NCI-H2171 treated with DMSO at 0.1 percent for 48 hours (cell line): Measurements from ENCODE around the gene PGRMC2.
"Not testable (repeated sequence)": the region's sequence is repeated elsewhere in the genome, so short reads cannot be mapped to it uniquely, and the experiment has no call there.

Experiments
- DNase-seq: peaks from one replicate; lab custom pipeline; 2025; lab: John Stamatoyannopoulos, UW

The PGRMC2 gene

DNA sequence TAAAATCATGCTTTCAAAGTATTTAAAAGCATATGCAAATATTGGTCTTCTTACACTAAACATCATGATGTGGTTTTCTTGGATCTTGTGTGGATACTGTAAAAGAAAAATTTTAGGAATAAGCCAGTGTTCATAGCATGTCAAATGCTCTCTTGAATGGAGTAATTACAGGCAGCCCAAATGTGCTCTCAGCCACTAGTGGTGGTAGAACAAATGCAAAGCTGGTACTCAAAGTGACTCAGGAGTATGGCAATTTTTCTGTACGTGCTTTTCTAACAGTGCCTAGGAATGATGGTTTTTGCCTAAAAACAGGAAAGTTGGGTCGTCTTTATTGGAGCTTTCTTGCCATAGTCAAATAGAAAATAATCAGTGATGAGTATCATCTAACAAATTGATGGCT is 19.9 kb downstream of the PGRMC2 start:
- DNase-seq, result no peak

DNA sequence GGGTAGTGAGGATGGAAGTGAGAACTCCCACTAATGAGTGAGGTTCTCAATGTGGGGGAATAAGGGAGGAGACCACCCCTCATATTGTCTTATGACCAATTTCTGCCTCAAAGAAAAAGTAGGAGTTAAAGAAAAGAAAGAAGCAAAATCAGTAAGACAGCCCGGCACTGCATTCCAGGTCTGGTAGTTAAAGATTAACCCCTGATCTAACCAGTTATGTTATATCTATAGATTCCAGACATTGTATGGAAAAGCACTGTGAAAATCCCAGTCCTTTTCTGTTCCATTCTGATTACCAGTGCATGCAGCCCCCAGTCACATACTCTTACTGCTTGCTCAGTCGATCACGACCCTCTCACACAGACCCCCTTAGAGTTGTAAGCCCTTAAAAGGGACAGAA is 20.4 kb downstream of the PGRMC2 start:
- DNase-seq, result not testable (repeated sequence)

DNA sequence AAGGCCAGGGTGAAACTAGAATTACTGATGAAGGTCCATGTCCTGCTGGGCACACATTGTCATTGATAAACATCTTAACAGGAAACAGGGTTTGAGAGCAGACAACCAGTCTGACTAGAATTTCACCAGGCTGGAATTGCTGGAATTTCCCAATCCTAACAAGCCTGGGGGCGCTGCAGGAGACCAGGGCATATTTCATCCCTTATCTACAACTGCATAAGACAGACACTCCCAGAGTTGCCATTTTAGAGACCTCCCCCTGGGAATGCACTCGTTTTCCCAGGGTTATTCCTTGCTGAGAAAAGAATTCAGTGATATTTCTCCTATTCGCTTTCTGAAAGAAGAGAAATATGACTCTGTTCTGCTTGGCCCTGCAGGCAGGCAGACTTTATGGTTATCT is 22.1 kb downstream of the PGRMC2 start:
- DNase-seq, result not testable (repeated sequence)

DNA sequence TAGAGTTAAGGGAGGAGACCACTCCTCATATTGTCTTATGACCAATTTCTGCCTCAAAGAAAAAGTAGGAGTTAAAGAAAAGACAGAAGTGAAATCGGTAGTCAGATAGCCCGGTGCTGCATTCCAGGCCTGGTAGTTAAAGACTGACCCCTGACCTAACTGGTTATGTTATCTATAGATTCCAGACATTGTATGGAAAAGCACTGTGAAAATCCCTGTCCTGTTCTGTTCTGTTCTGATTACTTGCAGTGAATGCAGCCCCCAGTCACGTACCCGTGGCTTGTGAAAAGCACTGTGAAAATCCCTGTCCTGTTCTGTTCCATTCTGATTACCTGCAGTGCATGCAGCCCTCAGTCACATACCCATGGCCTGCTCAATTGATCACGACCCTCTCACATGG is 27.7 kb downstream of the PGRMC2 start:
- not testable (repeated sequence) for DNase-seq

DNA sequence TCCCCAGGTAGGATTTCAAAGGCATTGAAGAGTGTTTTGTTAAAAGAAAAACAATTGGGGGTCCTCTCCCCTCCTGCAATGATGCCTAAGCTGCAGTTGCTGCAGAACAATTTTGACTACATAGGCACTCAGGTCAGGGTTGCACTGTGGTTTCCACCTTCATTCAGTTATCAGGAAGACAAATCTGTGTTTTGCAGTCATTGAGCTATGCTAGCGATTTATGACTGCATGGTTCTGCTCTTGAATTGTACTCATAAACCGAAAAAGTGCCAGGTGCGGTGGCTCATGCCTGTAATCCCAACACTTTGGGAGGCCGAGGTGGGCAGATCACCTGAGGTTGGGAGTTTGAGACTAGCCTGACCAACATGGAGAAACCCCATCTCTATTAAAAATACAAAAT is 29.4 kb downstream of the PGRMC2 start:
- DNase-seq, result not testable (repeated sequence)

DNA sequence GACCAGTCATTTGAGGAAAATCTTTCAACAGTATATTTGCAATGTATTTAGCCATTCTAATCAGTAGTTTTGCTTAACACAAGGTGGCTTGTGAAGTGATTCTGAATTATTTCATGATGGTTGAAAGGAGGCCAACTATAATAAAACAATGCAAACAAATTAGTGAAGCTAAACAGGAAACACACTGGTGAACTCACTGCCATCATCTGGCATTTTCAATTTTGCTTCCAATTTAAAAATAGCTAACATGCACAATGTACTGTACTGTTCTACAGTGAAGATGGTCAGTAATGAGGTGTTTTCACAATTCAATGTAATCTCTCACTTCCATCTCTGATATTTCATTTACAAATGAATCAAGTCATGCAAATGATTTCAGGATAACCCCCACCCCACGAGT is 31.1 kb downstream of the PGRMC2 start:
- DNase-seq, result no peak

DNA sequence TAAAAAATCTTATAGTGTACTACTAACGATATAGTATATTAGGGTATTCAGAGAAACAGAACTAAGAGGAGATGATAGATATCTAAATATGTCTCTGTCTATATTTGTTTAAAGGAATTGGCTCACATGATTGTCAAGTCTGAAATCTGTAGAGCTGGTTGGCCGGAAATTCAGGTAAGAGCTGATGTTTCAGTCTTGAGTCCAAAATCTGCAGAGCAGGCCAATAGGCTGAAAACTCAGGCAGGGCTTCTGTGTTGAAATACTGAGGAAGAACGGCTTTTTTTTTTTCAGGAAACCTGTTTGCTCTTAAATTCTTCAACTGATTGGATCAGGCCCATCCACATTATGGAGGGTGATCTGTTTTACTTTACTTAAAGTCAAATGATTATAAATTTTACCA is 31.7 kb downstream of the PGRMC2 start:
- DNase-seq, result no peak

DNA sequence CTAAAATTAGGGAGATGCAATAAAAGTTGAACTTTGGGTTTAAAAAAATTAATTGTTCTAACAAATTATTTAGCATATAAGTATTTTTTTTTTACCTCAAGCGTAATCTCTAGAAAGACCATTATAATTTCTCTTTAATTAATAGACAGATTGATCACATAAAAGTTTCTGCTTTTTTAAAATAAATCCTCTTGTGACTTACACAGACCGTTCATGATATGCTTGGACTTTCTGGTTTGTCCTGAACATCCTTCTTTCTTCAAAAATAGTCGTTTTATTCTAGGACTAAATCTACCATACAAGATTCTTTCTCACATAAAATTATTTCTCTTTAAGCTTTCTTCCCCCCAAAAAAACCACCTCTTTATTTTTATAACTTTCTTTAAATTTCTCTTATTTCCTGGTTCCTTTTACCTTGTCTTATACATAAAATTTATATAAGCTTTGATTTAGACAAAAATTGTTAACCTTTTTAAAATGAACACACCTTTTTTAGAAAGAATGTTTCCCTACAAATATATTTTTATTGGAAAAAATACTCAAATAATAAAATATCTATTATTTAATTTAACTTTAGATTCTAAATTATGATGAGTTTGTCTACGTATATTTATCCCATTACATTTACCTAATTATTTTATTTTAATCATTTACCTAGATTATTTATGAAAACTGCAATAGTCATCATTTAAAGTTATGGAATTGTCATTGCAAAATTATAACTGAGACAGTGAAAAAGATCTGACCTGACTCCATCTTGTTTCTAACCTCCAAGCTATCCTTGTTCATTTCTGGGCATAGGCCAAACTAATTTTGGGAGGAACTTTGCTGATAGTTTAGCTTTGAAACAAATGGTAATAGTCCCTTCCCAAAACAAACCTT is 37.6 kb downstream of the PGRMC2 start:
- no peak for DNase-seq

DNA sequence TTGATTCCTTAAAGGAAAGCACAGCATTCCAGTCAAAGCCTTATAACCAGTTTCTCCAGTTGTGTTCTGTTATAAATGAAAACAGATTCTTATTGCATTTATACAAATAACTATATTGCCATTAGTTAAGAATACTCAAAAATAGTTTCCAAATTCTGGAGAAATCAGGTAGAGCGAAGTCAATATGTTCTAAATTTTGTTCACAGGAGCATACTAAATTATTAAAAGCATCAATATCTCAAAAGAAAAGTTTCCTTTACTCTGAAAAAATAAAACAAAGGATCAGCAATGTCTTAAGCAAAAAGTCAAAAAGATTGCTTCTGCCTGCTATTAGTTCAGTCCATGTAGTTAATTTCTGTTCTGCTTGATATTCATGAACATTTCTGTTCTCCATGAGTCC is 39.7 kb downstream of the PGRMC2 start:
- DNase-seq, result no peak

DNA sequence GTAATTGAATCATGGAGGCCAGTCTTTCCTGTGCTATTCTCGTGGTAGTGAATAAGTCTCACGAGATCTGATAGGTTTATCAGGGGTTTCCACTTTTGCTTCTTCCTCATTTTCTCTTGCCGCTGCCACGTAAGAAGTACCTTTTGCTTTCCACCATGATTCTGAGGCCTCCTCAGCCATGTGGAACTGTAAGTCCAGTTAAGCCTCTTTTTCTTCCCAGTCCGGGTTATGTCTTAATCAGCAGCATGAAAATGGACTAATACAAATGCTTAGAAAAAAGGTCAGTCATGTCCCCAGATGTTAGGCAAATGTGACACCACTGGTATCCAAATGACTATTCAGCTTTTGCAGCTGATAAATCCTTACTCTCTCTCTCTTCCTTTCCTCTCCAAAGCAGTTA is 42.2 kb downstream of the PGRMC2 start:
- not testable (repeated sequence) for DNase-seq

DNA sequence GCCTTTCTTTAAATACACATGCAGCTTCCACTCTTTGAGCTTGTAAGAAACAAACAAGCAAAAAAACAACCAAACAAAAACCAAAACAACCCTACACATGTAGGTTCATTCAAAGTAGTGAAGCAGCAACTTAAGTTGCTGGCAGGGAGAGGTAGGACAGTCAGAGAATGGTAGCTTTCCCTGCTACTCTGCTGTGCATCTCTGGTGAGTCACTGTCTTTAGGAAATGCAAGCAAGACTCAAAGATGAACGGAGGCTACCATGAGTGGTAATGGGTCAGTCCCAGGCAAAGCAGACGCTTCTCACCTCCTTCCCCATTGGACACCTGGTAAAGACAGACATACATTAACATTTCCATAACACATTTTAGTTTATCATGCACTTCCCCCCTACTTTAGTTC is 43.2 kb downstream of the PGRMC2 start:
- no peak for DNase-seq

DNA sequence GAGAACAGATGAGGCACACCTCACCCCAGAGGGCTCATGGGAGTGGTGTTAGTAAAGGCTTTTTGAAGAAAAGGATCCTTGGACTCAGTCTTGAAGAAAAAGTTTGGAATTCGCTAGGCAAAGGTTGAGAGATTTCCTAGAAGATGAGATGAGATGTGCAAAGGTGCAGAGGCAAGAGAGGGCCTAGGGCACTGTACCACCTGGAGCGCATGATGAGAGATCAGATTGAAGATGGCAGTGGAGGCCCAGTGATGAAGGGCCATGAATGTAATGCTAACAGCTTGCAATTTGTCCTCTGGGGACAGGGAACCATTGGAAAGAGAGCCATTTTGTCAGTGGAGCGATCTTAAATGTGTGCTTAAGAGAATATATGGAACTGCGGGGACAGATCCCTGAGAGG is 45.0 kb downstream of the PGRMC2 start:
- no peak for DNase-seq

DNA sequence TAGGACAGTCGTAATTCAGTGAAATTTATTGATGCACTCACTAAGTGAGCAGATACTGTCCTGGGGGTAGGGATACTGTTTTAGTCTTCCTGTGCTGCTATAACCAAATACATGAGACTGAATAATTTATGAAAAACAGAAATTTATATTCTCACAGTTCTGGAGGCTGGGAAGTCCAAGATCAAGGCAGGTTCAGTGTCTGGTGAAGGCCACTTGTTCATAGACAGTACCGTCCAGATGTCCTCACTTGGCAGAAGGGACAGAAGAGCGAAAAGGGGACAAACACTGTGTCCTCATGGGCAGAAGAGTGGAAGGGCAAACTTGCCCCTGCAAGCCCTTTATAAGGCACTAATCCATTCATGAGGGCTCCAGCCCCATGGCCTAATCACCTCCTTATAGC is 45.6 kb downstream of the PGRMC2 start:
- no peak for DNase-seq

DNA sequence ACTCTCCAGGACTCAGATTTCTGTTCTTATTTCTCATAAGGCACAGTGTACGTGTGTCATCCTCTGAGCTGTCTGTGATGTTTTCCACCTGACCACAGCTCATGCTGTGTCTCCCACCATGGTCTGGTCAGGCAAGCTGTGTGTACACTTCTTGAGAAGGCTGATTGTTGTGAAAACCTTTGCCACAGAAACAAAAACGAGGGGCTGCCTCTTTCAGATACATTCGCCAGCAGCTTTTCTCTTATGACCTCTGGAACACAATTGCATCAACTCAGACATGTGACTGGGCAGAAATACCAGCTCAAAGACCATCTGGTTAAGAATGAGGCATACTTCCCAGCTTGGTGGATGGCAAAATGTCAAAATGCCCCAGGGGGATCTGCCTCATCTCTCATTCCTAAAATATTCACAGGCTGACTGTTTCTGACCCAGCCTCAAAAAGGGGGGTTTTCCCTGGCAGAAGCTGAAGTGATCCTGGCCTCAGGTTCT is 46.1 kb downstream of the PGRMC2 start:
- peak; percentile 31 for DNase-seq

DNA sequence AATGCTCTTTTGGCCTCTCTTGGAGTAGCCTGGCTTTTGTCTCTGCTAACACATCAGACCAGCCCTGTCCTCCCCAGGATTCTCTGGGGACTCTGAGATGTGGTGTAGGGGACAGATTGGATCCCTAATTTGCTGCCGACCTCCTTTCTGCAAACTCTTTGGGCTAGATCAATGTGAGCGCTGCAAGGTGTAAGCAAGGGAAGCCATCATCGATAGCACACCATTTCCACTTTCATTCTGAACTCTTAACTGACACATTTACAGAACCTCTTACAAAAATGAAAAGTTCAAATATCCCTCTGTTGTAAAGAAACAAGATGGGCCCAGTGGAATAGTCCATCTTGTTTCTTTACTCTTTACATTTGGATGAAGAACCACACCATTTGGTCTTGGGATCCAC is 46.6 kb downstream of the PGRMC2 start:
- no peak for DNase-seq

DNA sequence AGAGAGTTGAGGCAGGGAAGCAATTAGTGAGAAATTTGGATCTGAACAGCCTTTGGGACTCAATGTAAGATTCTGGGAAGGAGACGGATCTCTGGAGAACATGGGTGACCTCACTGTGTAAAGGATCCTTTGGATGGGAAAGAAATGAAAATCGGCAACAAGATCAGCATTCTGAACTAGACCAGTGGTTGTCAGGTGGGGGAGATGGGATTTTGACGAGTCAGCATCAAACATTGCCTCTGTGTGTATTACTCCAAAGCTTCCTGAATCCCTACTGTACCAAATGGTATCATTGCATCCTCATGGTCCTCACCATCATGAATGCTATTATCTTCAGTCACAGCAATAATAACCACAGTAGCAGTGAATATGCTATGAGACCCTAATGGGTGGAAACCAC is 52.8 kb downstream of the PGRMC2 start:
- no peak for DNase-seq

DNA sequence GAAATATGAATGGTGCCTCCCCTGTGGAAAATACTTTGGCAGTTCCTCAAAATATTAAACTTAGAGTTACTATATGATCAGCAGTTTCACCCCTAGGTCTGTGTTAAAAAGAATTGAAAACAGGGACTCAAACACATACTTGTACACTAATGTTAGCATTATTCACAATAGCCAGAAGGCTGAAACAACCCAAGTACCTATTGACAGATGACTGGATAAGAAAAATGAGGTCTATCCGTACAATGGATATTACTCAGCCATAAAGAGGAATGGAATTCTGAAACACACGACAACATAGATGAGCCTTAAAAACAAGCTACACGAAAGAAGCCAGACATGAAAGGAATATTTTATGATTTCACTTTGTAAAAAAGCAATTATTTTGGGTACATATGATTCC is 54.9 kb downstream of the PGRMC2 start:
- no peak for DNase-seq

DNA sequence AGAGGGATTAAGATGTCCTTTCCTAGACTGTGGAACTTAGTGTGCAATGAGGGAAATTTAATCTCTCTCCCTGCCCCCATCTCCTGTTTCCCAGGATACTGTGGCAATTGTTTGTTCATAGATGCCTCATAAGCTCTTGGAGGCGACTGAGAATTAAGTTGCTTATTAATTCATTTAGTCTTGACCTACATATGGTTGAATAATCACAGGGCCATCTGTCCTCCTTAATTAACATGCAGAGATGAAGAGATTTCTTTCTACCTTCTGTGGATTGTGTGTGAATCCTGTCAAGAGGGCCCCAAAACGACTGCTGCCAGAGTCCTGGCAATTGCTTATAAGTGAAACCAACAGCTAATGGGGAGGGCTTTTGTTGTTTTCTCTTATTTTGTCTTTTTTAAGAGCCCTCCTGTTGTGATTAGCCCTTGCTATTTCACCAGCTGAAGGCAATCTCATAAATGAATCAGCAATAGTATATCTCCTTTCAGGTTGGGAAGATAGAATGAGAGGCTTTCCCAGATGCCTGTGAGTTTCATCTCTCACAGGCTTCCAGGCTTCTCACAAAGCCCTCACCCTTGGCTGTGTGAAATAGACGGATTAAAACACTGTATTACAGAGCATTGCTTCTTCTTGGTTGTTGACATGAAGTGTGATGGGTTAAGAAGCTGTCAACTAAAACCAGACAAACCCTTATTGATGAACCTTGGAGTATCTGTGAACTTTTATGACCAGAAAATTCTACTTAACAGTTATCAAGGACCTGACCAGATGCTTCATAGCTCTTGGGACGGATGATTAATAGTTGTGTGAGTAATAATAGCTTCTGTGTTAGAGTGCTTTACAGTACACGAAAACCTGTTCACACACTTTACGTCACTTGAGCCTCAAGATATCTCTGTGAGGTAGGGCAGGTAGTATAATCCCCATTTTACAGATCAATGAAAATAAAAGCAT is 58.5 kb downstream of the PGRMC2 start:
- DNase-seq, result peak; percentile 88

DNA sequence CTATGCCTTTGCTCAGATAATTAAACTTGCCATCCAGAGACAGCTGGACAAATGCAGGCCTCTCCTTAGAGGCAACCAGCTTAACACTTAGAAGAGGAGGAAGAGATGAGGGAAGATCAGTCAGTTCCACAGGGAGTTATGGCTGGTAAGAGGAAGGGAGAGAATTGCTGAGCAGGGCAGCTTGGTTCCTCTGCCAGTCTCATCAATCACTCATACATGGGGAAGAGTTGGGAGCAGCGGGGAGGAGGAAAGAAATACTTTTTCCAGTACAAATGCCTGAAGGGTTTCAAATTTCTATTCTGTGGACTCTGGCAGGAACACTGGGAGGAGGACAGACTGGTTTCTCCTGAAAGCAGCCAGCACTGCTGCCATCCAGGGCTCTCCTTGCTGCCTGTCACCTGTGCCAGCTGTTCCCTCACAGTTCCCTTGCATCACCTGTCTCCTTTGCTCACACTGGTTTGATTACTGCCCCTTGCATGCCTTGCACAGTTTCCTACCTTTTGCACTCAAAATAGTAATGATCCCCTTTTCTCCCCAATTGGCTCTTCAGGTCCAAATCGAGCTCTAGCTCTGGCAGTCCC is 59.5 kb downstream of the PGRMC2 start:
- peak; percentile 88 for DNase-seq

DNA sequence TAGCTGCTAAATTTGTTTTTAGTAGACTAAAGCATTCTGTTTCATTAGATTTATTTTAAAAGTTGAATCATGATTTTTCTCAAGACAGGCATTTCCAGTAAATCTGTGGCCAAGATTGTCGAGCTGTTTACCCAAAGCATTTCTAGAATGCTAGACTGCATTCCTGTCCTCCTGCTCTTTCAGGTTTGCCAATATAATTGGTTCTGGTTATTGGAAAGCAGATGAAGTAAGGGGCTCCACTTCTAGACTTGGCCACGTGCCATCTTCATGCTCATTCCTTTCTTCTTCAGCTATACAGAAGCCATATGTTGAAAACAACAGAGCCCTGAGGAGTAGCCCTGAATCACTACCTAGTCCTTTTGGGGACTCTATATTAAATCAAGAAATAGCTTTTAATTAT is 62.5 kb downstream of the PGRMC2 start:
- peak; percentile 86 for DNase-seq

DNA sequence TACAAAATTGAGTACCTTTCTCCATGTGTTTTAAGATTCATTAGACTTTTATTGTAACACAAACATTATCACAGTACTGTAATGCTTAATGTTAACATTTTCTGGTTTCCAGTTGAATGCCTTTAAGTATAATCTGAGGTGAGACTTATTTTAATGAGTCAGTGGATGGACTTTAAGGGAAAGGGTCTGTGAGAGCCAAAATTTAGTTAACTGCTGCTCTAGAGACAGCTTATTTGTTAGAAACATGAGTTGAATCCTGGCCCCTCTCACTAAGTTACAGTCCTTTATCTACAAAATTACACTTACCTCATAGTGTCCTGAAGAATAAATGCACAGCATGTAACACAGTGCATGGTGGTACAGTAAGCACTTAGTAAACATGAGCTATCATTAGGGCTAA is 66.0 kb downstream of the PGRMC2 start:
- DNase-seq, result no peak
